Endothelial cell of umbilical vein (primary cell): ENCODE results near the gene TAS2R1.

Source experiments
- CTCF ChIP-seq, 2 donors: IDR thresholded peaks; 1 replicate in 1 of 2; 2 replicates in 1 of 2; pipeline ENCODE4 v1.5.1; 2011; ENCODE audit warnings: low read length in 2 of 2, mild to moderate bottlenecking in 2 of 2, moderate library complexity in 2 of 2, control low read depth in 1 of 2, inconsistent platforms in 1 of 2, low read depth in 1 of 2; ENCODE audit not compliant: insufficient read depth in 1 of 2; ENCODE audit errors: extremely low read depth in 1 of 2
- MYC ChIP-seq: IDR thresholded peaks from one replicate; pipeline ENCODE4 v1.6.1; 2011; ENCODE audit warnings: mild to moderate bottlenecking, low read depth, low read length
- POLR2AphosphoS5 ChIP-seq: IDR thresholded peaks from 2 replicates; pipeline ENCODE4 v1.6.1; 2012; ENCODE audit warnings: low read depth, mild to moderate bottlenecking, control low read depth, low read length, moderate library complexity; ENCODE audit not compliant: insufficient read depth

- no peak for TF ChIP-seq CTCF (IDR thresholded peaks at IDR 0.05; ENCODE audit: extremely low read depth in 1 of 2, insufficient read depth in 1 of 2, low read depth in 1 of 2, low read length in 2 of 2)
- TF ChIP-seq MYC: no peak
- TF ChIP-seq POLR2AphosphoS5: no peak
These were observed 14.5 kb upstream of the TAS2R1 start for GRCh38 chr5:9644630-9645029.
